SH-SY5Y (cell line): ENCODE results near the gene RAMP3.

Source experiments
- GATA2 ChIP-seq: IDR thresholded peaks from 2 replicates; pipeline ENCODE4 v1.6.1; 2011; ENCODE audit warnings: mild to moderate bottlenecking, low read depth, low read length
- GATA3 ChIP-seq: IDR thresholded peaks from 2 replicates; pipeline ENCODE4 v1.6.1; 2011; ENCODE audit warnings: low read depth, mild to moderate bottlenecking, low read length, moderate library complexity

DNA sequence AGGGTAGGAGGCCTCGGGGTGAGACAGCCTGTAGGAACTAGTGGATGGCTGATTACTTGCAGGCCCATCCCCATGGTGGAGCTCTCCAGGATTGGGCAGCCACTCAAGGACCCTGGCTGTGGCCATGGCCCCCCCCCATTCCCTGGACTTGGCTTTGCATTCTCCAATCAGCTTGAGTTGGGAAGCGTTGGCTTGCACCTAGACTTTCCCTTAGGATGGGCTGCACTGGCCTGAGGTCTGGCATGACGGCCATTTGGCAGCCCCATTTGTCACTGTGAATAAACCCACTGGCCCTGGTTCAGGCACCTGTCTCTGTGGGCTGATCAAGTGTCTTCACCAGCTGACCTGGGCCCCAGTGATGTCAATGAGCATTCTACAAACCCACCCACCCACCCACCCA is 41.4 kb downstream of the RAMP3 start:
- TF ChIP-seq GATA2 (no peak), GATA3 (no peak)
